ENCODE measurements around the gene NR5A1. TPM values are rescaled to one million over a fixed set of nuclear protein-coding genes. Genes with fewer than 3 reads are reported as not detected.

The NR5A1 gene
- total RNA-seq, 2 donors from 2014 or later = not detected

GRCh38 chr9:124526174-124526573 is 19.0 kb upstream of the NR5A1 start:
- Mint-ChIP-seq H3K27me3 (peaks cover 14% of the 10 kb centered on the region), H3K27ac (no peak overlapping the region)

DNA sequence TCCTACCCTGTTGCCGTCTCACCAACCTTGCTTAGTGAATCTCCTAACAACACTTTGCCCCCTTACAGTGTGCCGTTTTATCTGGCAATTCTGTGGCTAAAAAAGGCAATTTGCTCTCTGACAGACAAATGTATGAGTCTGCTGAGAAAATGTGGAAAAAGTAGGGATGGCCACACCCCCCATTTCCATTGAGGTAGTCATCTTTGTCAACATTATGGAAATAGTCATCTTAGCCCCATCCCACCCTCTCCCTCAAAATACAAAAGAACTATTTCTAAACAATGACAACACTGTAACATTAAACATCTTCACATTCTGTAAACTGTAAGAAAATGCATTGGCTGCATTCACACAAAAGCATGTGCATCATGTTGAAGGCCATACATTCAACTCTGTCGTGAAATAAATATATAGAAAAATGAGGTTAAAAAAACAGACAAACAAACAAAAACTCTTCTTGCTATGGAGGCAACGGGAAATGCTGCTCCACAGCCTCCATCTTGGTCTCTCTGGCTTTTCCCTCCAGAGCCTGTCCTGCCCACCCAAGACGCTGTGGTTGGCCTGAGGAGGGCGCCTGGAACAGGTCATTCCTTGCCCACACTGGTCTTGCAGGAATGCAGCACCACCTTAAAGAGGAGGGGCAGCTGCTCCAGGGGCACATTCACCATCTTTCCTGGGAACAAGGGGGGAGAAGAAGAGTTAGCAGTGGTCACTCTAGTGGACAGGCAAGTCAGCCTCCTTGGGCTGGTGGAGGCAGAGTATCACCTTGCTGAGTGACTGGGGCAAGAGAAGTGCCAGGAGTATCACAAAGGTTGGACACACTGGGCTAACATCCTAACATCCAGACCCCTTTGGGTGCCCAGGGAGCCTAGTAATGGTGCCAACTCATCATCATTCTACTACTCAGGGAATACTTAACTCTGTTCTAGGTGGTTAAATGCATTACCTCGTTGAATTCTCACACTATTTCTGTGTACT is 15.2 kb upstream of the NR5A1 start:
- no peaks in the 10 kb centered on the region for H3K9me3 Mint-ChIP-seq
- no peak for ATAC-seq (replicated peaks)
- no peak overlapping the region for H3K27ac Mint-ChIP-seq
- no peak overlapping the region for H3K4me3 Mint-ChIP-seq
- no peaks in the 10 kb centered on the region for H3K36me3 Mint-ChIP-seq (ENCODE audit: low read depth)
- H3K4me1 Mint-ChIP-seq = no peaks in the 10 kb centered on the region
- H3K27me3 Mint-ChIP-seq = peaks cover 23% of the 10 kb centered on the region

More at GRCh38 chr9:124526174-124526573, 19.0 kb upstream of the NR5A1 start:
- no peak overlapping the region for H3K4me3 Mint-ChIP-seq
- ATAC-seq (replicated peaks) = no peak
- H3K4me1 Mint-ChIP-seq = no peaks in the 10 kb centered on the region
- no peaks in the 10 kb centered on the region for H3K9me3 Mint-ChIP-seq
- H3K36me3 Mint-ChIP-seq (ENCODE audit: low read depth) = no peaks in the 10 kb centered on the region

DNA sequence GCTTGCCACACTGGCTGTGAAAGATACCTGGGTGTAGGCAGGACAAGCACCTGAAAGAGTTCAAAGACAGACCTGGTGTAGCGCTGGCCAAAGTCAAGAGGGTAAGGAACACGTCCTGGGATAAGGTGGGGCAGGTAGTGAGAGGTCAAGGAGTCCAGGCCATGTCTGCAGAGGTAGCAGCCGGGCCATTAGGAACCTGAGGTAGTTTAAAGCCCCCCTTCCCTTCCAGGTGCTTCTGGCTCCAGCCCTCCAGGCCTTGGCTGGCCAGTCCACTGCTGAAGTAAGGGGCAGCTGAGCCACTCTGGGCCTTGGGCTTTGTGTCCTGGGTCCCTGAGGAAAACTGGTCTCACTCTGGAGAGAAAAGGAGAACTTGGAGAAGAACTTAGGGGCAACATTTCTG is 13.9 kb upstream of the NR5A1 start:
- Mint-ChIP-seq H3K4me1 (no peaks in the 10 kb centered on the region), H3K27ac (no peak overlapping the region), H3K36me3 (ENCODE audit: low read depth) (no peaks in the 10 kb centered on the region), H3K27me3 (peaks cover 23% of the 10 kb centered on the region), H3K9me3 (no peaks in the 10 kb centered on the region), H3K4me3 (no peak overlapping the region)
- no peak for ATAC-seq (replicated peaks)

DNA sequence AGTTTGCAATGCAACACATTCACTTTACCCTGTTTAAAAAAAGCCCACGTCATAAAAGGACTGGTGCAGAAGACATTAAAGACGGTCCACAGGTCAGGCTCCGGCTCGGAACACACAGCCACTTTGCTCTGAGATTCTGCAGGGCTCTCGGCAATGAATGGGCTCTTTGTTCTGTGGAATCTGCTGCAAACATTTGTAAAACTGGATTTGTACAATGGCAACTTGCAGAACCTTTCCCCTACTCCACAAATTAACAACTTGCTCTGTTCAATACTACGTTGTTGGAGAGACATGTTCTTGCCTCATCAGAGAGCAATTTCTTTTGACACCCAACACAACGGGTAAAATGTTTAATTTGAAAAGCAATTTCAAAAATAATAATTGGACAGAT is 13.0 kb upstream of the NR5A1 start:
- Mint-ChIP-seq H3K27me3 (peaks cover 23% of the 10 kb centered on the region), H3K9me3 (no peaks in the 10 kb centered on the region), H3K36me3 (ENCODE audit: low read depth) (no peaks in the 10 kb centered on the region), H3K4me3 (no peak overlapping the region), H3K4me1 (no peaks in the 10 kb centered on the region), H3K27ac (no peak overlapping the region)
- ATAC-seq (replicated peaks) = no peak

DNA sequence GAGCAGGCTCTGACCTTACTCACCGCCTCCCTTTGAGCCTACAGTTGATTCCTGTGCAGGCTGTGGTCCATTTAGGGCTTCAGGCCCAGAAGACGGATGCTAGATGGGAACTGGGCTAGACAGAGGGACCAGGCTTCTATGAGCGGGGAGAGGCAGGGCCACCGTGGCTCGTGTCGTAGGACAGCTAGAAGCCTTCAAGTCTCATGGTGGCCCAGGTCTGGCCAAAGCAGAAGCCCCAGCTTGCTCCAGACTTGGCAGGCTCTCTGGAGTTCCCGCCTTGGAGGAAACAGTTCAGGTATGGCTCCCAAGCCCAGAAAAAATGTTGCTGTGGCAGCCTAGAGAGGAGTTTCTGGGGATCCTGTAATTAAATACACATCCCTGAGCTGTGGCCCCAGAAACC is 10.9 kb upstream of the NR5A1 start:
- H3K27me3 Mint-ChIP-seq = peaks cover 22% of the 10 kb centered on the region
- H3K27ac Mint-ChIP-seq = no peak overlapping the region
- no peak overlapping the region for H3K4me3 Mint-ChIP-seq
- H3K9me3 Mint-ChIP-seq = no peaks in the 10 kb centered on the region
- H3K36me3 Mint-ChIP-seq (ENCODE audit: low read depth) = no peaks in the 10 kb centered on the region
- ATAC-seq (replicated peaks) = no peak
- no peaks in the 10 kb centered on the region for H3K4me1 Mint-ChIP-seq

- no peak overlapping the region for H3K4me3 Mint-ChIP-seq
- no peaks in the 10 kb centered on the region for H3K36me3 Mint-ChIP-seq (ENCODE audit: low read depth)
- H3K9me3 Mint-ChIP-seq = no peaks in the 10 kb centered on the region
- no peak overlapping the region for H3K27ac Mint-ChIP-seq
- no peaks in the 10 kb centered on the region for H3K4me1 Mint-ChIP-seq
- no peak for ATAC-seq (replicated peaks)
- H3K27me3 Mint-ChIP-seq = peaks cover 21% of the 10 kb centered on the region
Measured at GRCh38 chr9:124517600-124517999, 10.4 kb upstream of the NR5A1 start.

GRCh38 chr9:124514874-124515273 is 7.7 kb upstream of the NR5A1 start:
- no peaks in the 10 kb centered on the region for H3K36me3 Mint-ChIP-seq (ENCODE audit: low read depth)
- ATAC-seq (replicated peaks) = no peak
- H3K4me1 Mint-ChIP-seq = no peaks in the 10 kb centered on the region
- H3K27ac Mint-ChIP-seq = no peak overlapping the region
- H3K27me3 Mint-ChIP-seq = peaks cover 15% of the 10 kb centered on the region
- no peaks in the 10 kb centered on the region for H3K9me3 Mint-ChIP-seq
- H3K4me3 Mint-ChIP-seq = no peak overlapping the region

GRCh38 chr9:124514125-124514524 is 6.9 kb upstream of the NR5A1 start:
- no peak overlapping the region for H3K4me3 Mint-ChIP-seq
- no peaks in the 10 kb centered on the region for H3K9me3 Mint-ChIP-seq
- H3K27me3 Mint-ChIP-seq = peaks cover 15% of the 10 kb centered on the region
- no peak for ATAC-seq (replicated peaks)
- H3K4me1 Mint-ChIP-seq = no peaks in the 10 kb centered on the region
- H3K27ac Mint-ChIP-seq = no peak overlapping the region
- H3K36me3 Mint-ChIP-seq (ENCODE audit: low read depth) = no peaks in the 10 kb centered on the region

DNA sequence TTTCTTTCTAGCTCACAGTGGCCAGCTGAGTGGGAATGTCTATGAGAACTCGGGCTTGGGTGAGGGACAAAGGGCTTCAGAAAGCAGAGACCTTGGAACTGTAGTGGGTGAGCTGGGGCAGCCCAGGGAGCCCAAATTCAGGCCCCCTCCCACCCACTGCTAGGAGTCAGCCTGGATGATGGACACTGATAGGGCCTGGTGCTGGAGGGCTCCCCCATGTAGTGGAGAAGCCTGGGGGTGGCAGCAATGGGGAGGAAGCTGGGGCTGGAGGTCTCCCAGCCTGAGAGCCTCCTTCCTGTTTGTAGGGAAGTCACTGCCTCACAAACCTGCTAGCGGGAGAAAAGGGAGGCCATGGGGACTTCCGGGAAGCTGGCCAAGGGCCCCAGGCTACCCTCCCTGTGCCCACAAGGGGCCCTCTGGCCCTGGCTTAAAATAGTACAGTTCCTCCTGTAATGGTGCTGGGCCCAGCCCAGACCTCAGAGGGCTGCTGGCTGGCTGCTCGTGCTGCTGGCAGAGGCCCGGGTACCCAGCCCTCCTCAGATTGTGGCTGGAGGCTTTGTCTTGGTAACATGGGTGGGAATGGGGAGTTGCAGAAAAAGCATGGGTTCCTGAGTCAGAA is 6.3 kb upstream of the NR5A1 start:
- H3K27me3 Mint-ChIP-seq = peaks cover 15% of the 10 kb centered on the region
- H3K4me3 Mint-ChIP-seq = no peak overlapping the region
- no peaks in the 10 kb centered on the region for H3K4me1 Mint-ChIP-seq
- H3K27ac Mint-ChIP-seq = no peak overlapping the region
- no peaks in the 10 kb centered on the region for H3K9me3 Mint-ChIP-seq
- no peak for ATAC-seq (replicated peaks)
- H3K36me3 Mint-ChIP-seq (ENCODE audit: low read depth) = no peaks in the 10 kb centered on the region

GRCh38 chr9:124512806-124513204 is 5.6 kb upstream of the NR5A1 start:
- Mint-ChIP-seq H3K27ac (no peak overlapping the region), H3K9me3 (no peaks in the 10 kb centered on the region), H3K36me3 (ENCODE audit: low read depth) (no peaks in the 10 kb centered on the region), H3K4me1 (no peaks in the 10 kb centered on the region), H3K27me3 (peaks cover 13% of the 10 kb centered on the region), H3K4me3 (no peak overlapping the region)
- ATAC-seq (replicated peaks) = no peak

DNA sequence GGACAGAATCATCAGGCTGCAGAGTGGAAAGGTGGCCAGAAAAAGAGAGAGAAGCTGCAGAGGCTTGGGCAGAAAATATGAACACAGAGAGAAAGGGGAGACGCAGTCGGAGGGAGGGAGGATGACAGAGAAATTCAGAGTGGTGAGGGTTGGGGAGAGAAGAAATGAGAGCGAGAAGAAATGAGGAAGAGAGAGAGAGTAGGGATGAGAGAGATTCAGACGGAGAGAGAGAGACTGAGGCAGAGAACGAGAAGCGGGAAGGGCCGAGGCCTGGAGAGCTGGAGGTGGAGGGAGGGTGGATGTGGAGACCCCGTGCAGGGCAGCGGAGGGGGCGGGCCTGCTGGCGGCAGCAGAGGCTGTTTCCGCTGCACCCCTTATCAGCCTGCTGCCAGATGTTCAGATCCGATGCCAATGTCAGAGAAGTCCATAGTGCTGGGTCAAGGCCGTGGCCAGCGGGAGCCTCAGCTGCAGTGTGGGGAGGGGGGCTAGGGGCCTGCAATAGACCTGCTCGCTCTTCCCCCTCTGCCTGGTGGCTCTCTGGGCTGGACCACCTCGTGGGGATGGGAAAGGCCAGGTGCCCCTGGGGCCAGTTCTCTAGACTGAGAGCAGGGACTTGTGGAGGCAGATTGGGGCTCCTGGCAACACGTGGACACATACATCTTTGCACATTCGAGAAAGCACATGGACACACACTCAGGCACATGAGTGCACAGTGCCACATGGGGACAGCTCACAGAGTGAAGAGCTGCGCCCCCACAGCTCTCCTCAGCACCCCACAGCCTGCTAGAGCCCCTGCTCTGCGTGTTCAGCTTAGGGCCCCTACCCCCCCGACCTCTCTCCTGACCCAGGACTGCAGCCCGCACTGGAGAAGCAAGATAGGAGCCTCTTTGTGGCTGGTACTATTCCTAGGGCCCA is 4.9 kb upstream of the NR5A1 start:
- ATAC-seq (replicated peaks) = no peak

DNA sequence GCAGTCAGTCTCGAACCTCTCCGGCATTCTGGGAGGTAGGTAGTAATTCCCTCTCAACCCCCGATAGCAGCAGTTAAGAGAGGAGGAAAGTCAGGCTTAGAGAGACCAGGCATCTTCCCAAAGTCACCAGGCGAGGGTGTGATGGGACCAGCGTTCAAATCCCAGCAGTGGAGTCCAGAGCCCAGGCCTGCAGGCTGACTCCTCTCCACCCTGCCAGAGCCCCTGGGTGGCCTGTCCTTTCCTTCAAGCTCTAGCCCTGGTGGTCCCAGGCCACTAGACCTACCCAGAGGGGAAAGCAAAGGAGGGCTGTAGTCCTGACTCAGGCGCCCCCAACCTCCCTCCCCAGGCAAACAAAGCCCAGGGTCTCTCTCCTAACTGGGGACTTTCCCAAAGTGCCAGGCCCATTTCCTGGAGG is 4.2 kb upstream of the NR5A1 start:
- Mint-ChIP-seq H3K27me3 (peaks cover 13% of the 10 kb centered on the region), H3K9me3 (no peaks in the 10 kb centered on the region), H3K4me3 (no peak overlapping the region), H3K36me3 (ENCODE audit: low read depth) (no peaks in the 10 kb centered on the region), H3K4me1 (no peaks in the 10 kb centered on the region), H3K27ac (no peak overlapping the region)
- no peak for ATAC-seq (replicated peaks)

More for the DNA sequence above, 4.9 kb upstream of the NR5A1 start:
- H3K4me3 Mint-ChIP-seq = no peak overlapping the region
- H3K4me1 Mint-ChIP-seq = no peaks in the 10 kb centered on the region
- no peaks in the 10 kb centered on the region for H3K36me3 Mint-ChIP-seq (ENCODE audit: low read depth)
- no peak overlapping the region for H3K27ac Mint-ChIP-seq
- H3K27me3 Mint-ChIP-seq = peaks cover 10% of the 10 kb centered on the region
- H3K9me3 Mint-ChIP-seq = no peaks in the 10 kb centered on the region

DNA sequence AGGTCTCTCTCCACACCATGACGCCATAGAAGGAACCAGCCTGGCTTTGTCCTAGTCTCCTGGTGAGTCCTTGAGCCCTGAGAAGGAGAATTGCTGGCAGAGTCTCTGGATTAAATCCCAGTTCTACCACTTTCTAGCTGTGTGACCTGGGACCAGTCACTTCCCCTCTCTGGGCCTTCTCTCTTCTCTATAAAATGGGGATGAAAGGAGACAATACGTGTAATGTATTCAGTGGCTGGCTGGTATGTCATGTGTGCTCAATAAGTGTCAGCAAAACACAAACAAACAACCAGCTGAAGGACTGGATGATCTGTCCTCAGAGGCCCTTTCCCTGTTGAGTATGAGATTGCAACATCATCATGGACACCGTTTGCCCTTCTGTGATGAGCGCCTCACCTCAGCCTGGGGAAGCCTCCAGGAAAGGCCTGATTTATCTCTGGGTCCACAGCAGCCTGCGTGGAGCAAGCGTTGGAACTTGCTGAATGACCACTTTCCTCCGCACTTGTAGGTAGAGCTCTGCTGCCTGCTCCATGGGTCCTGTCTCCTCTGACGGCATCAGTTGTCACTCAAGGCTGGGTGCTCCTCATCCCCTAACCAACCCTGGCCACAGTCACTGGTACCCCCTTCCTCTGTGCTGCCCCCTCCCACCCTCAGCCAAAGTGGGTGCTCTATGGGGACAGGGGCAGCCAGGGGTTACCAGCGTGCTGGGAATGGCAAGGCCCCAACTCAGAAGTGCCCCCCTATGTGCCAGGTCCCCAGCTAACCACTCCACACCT is 3.6 kb upstream of the NR5A1 start:
- Mint-ChIP-seq H3K27me3 (peaks cover 16% of the 10 kb centered on the region), H3K36me3 (ENCODE audit: low read depth) (no peaks in the 10 kb centered on the region), H3K4me1 (no peaks in the 10 kb centered on the region), H3K27ac (no peak overlapping the region), H3K9me3 (no peaks in the 10 kb centered on the region), H3K4me3 (no peak overlapping the region)
- no peak for ATAC-seq (replicated peaks)

Measured in activated T-helper 17 cell treated with anti-CD3 and anti-CD28 coated beads, Interleukin-2, amount 50 U/mL, for 72 hours (primary cell).